Stimulated activated naive B cell treated with anti-CD40 and anti-IgM and Interleukin-4, amounts not matched to agents 10 μg/mL and 1 μg/mL and 100 μg/mL, for 72 hours (primary cell): Measurements from ENCODE around the gene AHCYL1.

ENCODE experiments used
- ATAC-seq, 2 donors: fragments of 150-1000 bp; cut with Tn5 transposase; replicated peaks; 2 replicates each; pipeline ENCODE4 v1.10.0; 2021; ENCODE audit warnings: moderate library complexity in 1 of 2
- DNase-seq: peaks from one replicate; pipeline ENCODE4 v3.0.0; 2021
- H3K27ac Mint-ChIP-seq: one replicate; pipeline ENCODE4 v1.8.0; 2022; ENCODE audit warnings: mild to moderate bottlenecking, mixed read lengths
- H3K27me3 Mint-ChIP-seq, 2 donors: one replicate each; pipeline ENCODE4 v1.8.0; 2022; ENCODE audit warnings: mixed read lengths in 2 of 2
- H3K36me3 Mint-ChIP-seq, 2 donors: one replicate each; pipeline ENCODE4 v1.8.0; 2022; ENCODE audit warnings: mixed read lengths in 2 of 2, mild to moderate bottlenecking in 1 of 2
- H3K4me1 Mint-ChIP-seq, 2 donors: one replicate each; pipeline ENCODE4 v1.8.0; 2022; ENCODE audit warnings: mixed read lengths in 2 of 2, mild to moderate bottlenecking in 1 of 2
- H3K4me3 Mint-ChIP-seq, 2 donors: one replicate each; pipeline ENCODE4 v1.8.0; 2022; ENCODE audit warnings: mild to moderate bottlenecking in 2 of 2, mixed read lengths in 2 of 2, moderate library complexity in 1 of 2
- H3K9me3 Mint-ChIP-seq, 2 donors: one replicate each; pipeline ENCODE4 v1.8.0; 2022; ENCODE audit warnings: mixed read lengths in 2 of 2, mild to moderate bottlenecking in 1 of 2

AHCYL1 gene

DNA sequence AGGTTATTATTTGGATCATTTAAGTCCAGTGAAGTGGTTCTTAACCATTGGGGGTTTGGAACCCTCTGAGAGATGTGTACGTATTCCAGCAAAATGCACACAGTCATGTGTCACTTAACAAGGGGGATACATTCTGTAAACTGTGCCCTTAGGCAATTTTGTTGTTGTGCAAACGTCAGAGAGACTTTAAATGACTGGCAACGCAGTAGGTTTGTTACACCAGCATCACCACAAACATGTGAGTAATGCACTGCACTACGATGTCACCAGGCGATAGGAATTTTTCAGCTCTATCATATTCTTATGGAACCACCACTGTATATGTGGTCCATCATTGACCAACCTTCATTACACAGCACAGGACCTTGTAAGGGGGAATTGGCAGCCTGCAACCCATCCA lies 11.9 kb downstream of the AHCYL1 start:
- Mint-ChIP-seq H3K4me1 (peaks cover 6 to 23% of the 10 kb centered on the region in 2 donors), H3K27ac (no peak overlapping the region), H3K4me3 (no peak overlapping the region), H3K9me3 (no peaks in the 10 kb centered on the region), H3K27me3 (no peaks in the 10 kb centered on the region), H3K36me3 (peaks cover 10 to 19% of the 10 kb centered on the region in 2 donors)
- DNase-seq (no peak), ATAC-seq (no peak)

DNA sequence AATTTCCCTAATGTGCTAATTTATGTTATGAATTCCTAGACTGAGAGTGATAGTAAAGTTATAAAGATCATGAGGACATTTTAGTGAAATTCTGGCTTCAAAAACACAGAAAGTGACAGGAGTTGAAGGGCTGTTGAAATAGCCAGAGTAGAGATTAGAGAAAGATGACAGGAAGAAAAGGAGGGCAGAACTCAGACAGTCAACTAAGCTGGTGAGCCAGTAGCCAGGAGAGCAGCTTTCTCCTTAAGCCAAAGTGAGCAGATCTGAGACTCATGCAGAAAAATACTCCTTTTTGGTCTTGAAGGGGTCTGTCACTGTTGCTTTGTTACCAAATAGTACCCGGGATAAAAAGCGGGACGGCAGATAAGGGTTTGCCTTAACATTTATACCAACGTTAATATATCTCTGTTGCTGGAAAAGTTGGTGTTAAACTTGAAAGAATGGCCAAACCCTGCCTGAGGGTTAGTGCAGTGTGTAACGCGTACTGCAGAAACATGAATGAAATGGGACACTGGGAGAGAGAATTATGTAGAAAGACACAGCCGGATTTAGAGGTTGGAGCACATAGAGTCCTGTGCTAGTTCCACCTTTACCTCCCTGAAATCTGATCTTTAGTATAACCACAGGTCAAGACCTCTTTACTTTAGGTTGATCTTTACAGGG lies 12.8 kb downstream of the AHCYL1 start:
- ATAC-seq (no peak), DNase-seq (no peak)
- no peak overlapping the region for H3K4me3 Mint-ChIP-seq
- peaks cover 4 to 13% of the 10 kb centered on the region in 2 donors for H3K36me3 Mint-ChIP-seq
- H3K4me1 Mint-ChIP-seq, result peaks cover 3 to 16% of the 10 kb centered on the region in 2 donors
- H3K27ac Mint-ChIP-seq, result no peak overlapping the region
- H3K27me3 Mint-ChIP-seq, result no peaks in the 10 kb centered on the region
- H3K9me3 Mint-ChIP-seq, result no peaks in the 10 kb centered on the region

DNA sequence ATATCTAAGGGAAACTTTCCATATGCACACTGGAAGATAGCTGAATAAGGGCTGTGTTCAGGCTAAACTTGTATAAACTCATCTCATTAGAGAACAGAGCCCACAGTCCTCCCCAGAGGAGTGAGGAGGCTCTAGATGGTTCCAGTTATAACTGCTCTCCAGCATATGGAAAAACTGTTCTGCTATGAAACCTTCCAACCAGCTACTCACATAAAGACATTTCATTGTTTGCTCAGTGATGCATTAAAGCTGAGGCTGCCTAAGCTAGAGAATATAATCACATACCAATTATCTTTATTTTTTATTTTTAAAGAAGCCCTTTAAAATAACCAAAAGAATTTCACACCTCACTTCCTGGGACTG lies 13.3 kb downstream of the AHCYL1 start:
- peaks cover 5 to 20% of the 10 kb centered on the region in 2 donors for H3K4me1 Mint-ChIP-seq
- H3K36me3 Mint-ChIP-seq, result peaks cover 6 to 13% of the 10 kb centered on the region in 2 donors
- H3K27me3 Mint-ChIP-seq, result no peaks in the 10 kb centered on the region
- no peak overlapping the region for H3K27ac Mint-ChIP-seq
- no peak for ATAC-seq
- H3K4me3 Mint-ChIP-seq, result no peak overlapping the region
- no peaks in the 10 kb centered on the region for H3K9me3 Mint-ChIP-seq
- DNase-seq, result no peak

DNA sequence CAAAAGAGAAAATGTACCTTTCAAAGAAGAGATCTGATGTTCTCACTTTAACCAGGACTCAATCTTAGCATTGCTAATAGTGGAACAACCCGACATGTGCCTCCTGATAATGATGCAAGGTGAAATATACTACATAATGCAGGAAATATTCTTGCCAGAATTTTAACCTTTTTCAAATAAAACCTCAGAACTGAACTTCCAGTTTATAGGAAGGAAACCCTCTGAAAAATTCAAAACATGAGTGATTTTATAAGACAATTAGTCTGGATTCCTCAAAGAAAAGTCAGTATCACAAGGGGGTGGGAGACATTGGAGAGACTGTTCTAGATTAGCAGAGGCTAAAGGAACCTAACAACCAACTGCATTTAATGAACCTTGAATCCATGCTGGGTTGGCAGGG lies 18.1 kb downstream of the AHCYL1 start:
- DNase-seq, result no peak
- peaks cover 11 to 12% of the 10 kb centered on the region in 2 donors for H3K36me3 Mint-ChIP-seq
- no peaks in the 10 kb centered on the region for H3K9me3 Mint-ChIP-seq
- ATAC-seq, result no peak
- H3K4me3 Mint-ChIP-seq, result no peak overlapping the region
- peaks cover 24 to 52% of the 10 kb centered on the region in 2 donors for H3K4me1 Mint-ChIP-seq
- H3K27me3 Mint-ChIP-seq, result no peaks in the 10 kb centered on the region
- no peak overlapping the region for H3K27ac Mint-ChIP-seq

DNA sequence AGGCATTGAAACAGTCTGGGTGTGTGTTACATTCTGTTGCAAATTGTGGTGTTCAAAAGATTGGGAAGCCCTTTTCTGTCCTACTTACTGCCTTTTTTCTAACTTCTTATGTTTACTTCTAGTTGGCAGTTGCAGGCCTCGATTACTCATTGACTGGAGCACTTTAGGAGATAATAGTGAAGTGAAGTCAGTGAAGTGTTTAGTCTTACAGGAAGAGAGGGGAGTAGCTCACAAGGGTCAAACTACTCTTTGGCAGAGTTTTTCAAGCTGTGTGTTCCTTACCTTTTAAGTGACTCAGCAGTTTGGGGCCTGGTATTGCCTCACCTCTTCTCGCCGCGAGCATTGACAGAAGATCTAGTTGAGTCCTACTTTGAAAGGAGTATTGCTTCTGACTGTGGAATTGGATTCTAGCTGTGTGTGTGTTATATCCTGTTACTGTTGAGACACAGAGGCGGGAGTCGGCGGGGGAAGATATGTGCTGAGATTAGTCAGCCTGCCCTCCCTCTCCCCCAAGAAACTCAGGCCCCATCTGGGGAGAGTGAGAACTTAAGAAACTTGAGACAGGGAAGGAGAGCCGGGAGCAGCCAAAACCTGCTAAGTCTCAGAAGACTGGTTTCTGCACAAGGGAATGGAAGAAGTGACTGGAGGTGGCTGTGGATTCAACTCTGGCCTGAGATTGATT lies 19.3 kb downstream of the AHCYL1 start:
- H3K27me3 Mint-ChIP-seq, result no peaks in the 10 kb centered on the region
- H3K27ac Mint-ChIP-seq, result peak overlapping the region; percentile 68
- no peaks in the 10 kb centered on the region for H3K9me3 Mint-ChIP-seq
- ATAC-seq (peak; percentile 75 to 76), DNase-seq (no peak)
- peaks cover 12 to 15% of the 10 kb centered on the region in 2 donors for H3K36me3 Mint-ChIP-seq
- peaks cover 24 to 51% of the 10 kb centered on the region in 2 donors for H3K4me1 Mint-ChIP-seq
- peak overlapping the region; percentile 15 to 38 for H3K4me3 Mint-ChIP-seq

DNA sequence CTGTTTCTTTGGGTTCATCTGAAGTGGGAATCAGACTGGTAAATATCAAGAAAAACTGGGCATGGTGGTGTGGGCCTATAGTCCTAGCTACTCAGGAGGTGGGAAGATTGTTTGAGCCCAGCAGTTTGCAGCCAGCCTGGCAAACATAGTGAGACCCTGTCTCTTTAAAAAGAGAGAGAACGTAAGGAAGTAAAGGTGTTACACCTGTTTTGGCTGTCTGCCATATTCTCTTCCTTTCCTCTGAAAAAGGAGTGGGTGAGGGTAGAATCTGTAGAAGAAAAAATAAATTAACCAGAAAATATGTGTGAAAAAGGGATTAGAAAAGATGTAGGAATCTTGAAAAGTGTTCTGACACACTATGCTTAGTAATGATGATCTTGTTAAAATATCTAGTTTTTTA lies 20.0 kb downstream of the AHCYL1 start:
- H3K27ac Mint-ChIP-seq, result no peak overlapping the region

DNA sequence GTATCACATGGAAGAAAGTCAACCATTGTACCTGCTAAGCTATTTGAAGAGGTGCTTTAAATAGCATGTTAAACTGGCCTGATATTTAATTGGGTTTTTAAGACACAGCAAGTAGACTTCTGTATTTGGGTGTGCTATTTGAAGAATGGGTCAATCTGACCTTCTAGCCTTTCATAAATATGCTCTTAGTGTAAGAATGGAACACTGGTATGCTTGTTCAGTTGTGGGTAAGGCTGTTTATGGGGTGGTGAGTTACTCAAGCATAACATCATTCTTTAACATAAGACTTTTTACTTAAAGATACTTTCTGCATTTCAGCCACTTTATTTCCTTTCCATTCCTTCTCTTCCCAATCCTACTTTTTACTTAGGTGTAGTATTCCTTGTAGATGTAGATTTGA lies 21.4 kb downstream of the AHCYL1 start:
- no peaks in the 10 kb centered on the region for H3K9me3 Mint-ChIP-seq
- H3K4me1 Mint-ChIP-seq, result peaks cover 35 to 59% of the 10 kb centered on the region in 2 donors
- ATAC-seq (peak in 1 of 2 donors; percentile 36), DNase-seq (no peak)
- no peaks in the 10 kb centered on the region for H3K27me3 Mint-ChIP-seq
- H3K36me3 Mint-ChIP-seq, result peaks cover 21 to 35% of the 10 kb centered on the region in 2 donors
- H3K27ac Mint-ChIP-seq, result no peak overlapping the region
- H3K4me3 Mint-ChIP-seq, result no peak overlapping the region

More for the DNA sequence above, 20.0 kb downstream of the AHCYL1 start:
- DNase-seq, result no peak
- no peak for ATAC-seq
- H3K27me3 Mint-ChIP-seq, result no peaks in the 10 kb centered on the region
- no peak overlapping the region for H3K4me3 Mint-ChIP-seq
- H3K4me1 Mint-ChIP-seq, result peaks cover 24 to 51% of the 10 kb centered on the region in 2 donors
- H3K9me3 Mint-ChIP-seq, result no peaks in the 10 kb centered on the region
- H3K36me3 Mint-ChIP-seq, result peaks cover 16 to 21% of the 10 kb centered on the region in 2 donors

DNA sequence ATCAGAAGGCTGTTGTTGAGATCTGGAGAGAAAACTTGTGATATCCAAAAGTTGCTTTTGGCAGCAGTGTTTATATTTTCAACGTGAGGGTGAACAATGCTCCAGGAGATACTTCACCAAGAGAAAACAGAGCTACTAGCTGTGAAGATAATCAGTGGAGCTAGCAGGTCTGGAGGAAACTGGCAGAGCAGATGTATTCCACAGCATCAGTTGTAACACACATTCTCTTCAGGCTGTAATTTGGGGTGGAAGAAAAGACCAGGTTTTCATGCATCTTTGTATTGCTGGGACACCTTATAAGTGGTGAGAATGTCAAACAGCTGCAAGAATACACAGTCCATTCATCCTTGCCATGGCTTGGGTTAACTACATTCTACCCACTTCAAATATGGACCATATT lies 22.0 kb downstream of the AHCYL1 start:
- H3K4me1 Mint-ChIP-seq, result peaks cover 38 to 64% of the 10 kb centered on the region in 2 donors
- H3K27ac Mint-ChIP-seq, result no peak overlapping the region
- no peak overlapping the region for H3K4me3 Mint-ChIP-seq
- no peaks in the 10 kb centered on the region for H3K27me3 Mint-ChIP-seq
- no peaks in the 10 kb centered on the region for H3K9me3 Mint-ChIP-seq
- ATAC-seq (no peak), DNase-seq (no peak)
- peaks cover 23 to 37% of the 10 kb centered on the region in 2 donors for H3K36me3 Mint-ChIP-seq

DNA sequence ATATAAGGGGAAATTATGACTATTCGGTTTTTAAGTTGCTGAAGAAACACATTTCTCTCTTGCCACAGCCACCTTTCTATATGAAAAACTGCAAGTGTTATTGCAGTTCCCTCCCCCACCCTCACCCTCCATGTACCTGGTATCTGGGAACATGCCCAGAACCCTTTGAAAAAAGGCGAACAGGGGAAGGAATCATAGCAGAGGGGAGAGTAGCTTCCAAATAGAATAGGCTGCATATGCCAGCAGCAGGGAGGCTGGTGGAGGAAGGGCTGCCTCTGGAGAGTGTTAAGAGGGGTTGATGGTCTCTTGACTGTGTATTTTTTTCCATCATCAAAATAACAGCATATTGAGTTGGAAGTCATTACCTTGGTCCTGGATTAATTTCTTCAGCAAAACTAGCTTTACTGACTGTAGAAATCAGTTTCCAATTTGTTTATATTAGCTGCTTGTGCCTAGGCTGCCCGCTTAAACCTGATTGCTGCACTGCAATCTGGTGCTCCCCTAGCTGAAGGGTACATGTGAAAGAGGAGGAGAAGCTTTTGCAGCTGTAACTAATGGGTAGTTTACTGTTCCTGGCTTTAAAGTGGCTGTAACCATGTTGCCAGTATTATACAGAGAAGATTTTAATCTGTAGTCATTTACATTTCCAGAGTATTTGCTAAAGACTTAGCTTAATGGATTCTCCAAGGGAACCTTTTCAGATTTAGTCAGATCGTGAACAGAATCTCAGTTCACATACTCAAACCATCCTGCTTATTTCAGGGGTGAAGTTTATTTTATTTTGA lies 22.7 kb downstream of the AHCYL1 start:
- DNase-seq, result no peak
- peaks cover 24 to 41% of the 10 kb centered on the region in 2 donors for H3K36me3 Mint-ChIP-seq
- H3K27me3 Mint-ChIP-seq, result no peaks in the 10 kb centered on the region
- peaks cover 44 to 71% of the 10 kb centered on the region in 2 donors for H3K4me1 Mint-ChIP-seq
- no peaks in the 10 kb centered on the region for H3K9me3 Mint-ChIP-seq
- peak overlapping the region; percentile 37 for H3K27ac Mint-ChIP-seq
- no peak overlapping the region for H3K4me3 Mint-ChIP-seq
- ATAC-seq, result no peak

DNA sequence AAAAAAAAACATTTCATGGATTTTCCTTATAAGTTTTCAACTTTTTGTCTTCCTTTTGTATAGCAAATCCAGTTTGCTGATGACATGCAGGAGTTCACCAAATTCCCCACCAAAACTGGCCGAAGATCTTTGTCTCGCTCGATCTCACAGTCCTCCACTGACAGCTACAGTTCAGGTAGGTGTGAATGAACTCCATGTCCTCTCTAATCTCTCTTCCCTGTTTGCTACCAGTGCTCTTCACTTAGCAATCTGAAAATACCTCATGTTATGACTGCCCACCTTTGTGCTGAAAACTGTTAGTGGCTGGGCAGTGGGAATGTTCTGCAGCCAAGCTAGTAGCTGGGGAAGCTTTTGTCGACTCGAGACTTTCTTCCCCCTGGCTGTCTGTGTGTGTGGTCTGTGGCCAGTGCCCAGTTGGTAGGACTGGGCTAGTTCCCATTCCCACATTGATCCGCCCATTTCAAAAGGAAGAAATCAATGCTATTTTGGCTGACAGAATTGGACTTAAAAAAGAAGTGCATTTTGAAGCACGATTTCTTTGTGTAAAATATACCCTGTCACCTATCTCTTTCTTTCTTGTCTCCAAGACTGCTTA lies 24.5 kb downstream of the AHCYL1 start:
- Mint-ChIP-seq H3K4me1 (peaks cover 35 to 58% of the 10 kb centered on the region in 2 donors), H3K27me3 (no peaks in the 10 kb centered on the region), H3K27ac (no peak overlapping the region), H3K4me3 (no peak overlapping the region), H3K9me3 (no peaks in the 10 kb centered on the region), H3K36me3 (peaks cover 22 to 44% of the 10 kb centered on the region in 2 donors)
- ATAC-seq (no peak), DNase-seq (no peak)

DNA sequence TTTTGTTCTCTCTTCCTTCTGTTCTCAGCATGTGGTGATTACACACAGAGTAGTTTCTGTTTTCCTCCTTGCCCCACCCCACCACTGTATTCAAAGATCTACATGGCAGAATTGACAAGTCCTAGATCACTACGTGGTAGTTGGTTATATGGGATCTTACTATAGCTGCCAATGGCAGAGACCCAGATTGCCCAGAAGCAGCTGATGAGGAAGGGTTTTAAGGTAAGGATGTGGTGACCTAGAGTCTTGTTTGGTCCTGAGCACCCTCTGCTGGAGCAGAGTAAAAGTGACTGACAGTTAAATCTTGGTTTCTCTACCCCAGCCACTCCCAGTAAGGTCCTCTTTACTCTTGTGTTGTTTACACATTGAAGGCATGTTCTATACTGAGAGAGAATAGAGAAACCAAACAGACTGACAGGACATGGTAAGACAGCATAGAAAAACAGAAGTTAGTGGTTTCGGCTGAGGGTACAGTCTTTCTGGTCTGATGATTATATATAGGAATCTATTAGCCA lies 27.0 kb downstream of the AHCYL1 start:
- no peaks in the 10 kb centered on the region for H3K27me3 Mint-ChIP-seq
- H3K4me1 Mint-ChIP-seq, result peaks cover 22 to 35% of the 10 kb centered on the region in 2 donors
- peaks cover 32 to 54% of the 10 kb centered on the region in 2 donors for H3K36me3 Mint-ChIP-seq
- H3K9me3 Mint-ChIP-seq, result no peaks in the 10 kb centered on the region
- DNase-seq, result peak; percentile 57
- H3K4me3 Mint-ChIP-seq, result peak overlapping the region; percentile 71 to 72
- ATAC-seq, result peak; percentile 97 to 98
- peak overlapping the region; percentile 97 for H3K27ac Mint-ChIP-seq

DNA sequence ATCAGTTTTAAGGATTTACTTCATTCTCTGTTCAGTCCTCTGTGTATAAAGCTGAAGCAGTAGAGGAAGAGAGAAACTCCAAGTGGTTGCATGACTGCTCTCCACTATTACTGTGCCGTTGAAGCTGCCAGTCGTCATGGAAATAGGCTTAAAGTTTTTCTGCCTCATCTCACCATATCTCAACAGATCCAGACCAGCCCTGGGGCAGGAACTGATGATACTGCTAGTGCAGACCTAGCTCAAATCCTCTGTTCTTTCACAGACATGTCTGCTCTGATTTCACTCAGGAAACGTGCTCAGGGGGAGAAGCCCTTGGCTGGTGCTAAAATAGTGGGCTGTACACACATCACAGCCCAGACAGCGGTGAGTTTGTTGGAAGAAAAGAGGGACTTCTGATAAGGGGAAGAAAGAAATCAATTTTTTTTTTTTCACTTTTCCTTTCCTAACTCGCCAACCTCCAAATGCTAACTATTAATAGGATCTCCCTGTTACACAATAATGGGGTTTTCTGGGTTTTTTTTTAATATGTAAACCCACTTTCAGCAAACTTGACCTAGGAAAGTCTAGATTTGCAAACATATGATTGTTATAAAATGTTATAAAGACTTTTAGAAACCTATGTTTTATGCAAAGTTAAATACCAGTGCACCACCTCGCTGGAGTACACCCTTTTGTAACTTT lies 27.7 kb downstream of the AHCYL1 start:
- H3K36me3 Mint-ChIP-seq, result peaks cover 37 to 58% of the 10 kb centered on the region in 2 donors
- peaks cover 22 to 30% of the 10 kb centered on the region in 2 donors for H3K4me1 Mint-ChIP-seq
- H3K27me3 Mint-ChIP-seq, result no peaks in the 10 kb centered on the region
- H3K9me3 Mint-ChIP-seq, result no peaks in the 10 kb centered on the region
- ATAC-seq, result peak; percentile 89 to 90
- peak overlapping the region; percentile 97 for H3K27ac Mint-ChIP-seq
- DNase-seq, result peak; percentile 48
- peak overlapping the region; percentile 20 to 71 for H3K4me3 Mint-ChIP-seq

DNA sequence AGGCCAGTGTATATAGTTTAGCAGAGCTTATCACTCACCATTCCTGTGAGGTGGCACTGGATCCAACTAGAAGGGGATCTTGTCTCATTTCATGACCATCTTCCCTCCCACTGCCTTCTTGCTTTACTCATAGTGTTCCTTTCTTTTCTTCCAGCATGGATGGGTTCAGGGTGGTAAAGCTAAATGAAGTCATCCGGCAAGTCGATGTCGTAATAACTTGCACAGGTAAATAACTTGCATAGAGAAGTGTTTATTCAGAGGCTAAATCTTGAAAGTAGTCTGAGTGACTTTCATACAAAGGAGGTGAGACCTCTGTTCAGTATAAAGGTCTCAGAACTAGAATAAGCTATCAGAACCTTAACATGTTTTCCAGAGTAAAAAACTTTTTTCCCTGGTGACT lies 33.2 kb downstream of the AHCYL1 start:
- H3K9me3 Mint-ChIP-seq, result no peaks in the 10 kb centered on the region
- ATAC-seq (no peak), DNase-seq (no peak)
- no peak overlapping the region for H3K4me3 Mint-ChIP-seq
- no peaks in the 10 kb centered on the region for H3K27me3 Mint-ChIP-seq
- H3K27ac Mint-ChIP-seq, result no peak overlapping the region
- H3K36me3 Mint-ChIP-seq, result peaks cover 42 to 64% of the 10 kb centered on the region in 2 donors
- peaks cover 0 to under 1% of the 10 kb centered on the region in 2 donors for H3K4me1 Mint-ChIP-seq
